Activated CD4-positive, alpha-beta T cell treated with anti-CD3 and anti-CD28 coated beads, Interleukin-2, Interleukin-4, amounts not matched to agents 100 ng/mL and 50 ng/mL, durations not matched to agents 16 hours and 8 hours (primary cell): ENCODE measurements around the gene ZNF248.

Source experiments
- DNase-seq: peaks from one replicate; pipeline ENCODE4 v3.0.0-alpha.2; 2020; ENCODE audit warnings: low spot score

Gene ZNF248

DNA sequence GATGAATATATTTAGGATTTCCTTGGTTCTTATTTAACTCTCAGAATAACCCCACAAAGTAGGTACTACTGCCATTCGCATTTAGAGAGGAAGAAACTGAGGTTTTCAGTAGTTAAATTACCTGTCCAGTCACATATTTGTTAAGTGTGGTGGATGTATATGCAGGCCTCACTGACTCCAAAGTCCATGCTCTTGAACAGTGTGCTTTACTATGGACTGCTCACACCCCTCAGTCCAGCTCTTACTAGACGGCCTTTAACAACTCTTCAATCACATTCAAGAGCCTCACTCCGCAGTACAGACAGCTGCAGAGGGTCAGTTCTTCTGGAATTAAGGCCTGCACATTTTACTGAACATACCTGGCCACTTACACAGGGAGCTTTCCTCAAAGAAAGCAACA is 36.2 kb downstream of the ZNF248 start:
- no peak for DNase-seq

DNA sequence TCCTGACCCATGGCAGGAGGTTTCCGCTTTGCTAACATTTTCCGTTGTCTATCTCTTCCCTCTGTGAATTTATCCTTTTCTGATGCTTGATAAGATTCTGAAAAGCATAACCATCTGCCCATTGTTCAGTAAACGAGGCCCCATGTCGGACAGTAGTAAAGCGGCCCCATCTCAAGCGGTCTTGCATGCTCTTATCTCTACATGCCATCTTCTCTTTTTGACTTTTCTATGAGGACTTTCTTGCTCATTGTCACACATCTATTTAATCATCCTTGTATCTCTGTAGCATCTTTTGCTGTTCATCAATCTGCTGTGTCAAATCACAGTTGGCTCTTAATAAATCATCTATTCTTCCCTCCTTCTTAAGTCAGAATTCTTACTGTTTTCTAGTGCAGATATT is 37.6 kb downstream of the ZNF248 start:
- DNase-seq: no peak

DNA sequence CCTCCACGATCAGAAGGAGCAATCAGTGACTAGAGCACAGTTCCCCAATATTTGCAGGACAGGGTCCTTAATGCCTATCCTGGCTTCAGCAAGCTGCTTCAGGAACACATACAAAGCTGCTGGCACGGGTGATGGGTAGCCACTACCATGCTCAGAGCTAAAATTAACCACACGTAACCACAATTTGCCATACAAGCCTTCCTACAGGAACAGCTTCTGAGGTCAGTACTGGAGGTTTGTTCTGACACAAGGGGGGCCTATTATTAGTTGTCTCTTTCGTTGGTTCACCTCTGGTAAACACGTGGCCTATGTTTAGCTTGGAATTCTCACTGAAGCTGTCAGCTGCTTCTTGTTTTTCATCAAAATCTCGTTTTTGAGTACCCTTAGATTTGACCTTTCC is 41.1 kb downstream of the ZNF248 start:
- DNase-seq: no peak

DNA sequence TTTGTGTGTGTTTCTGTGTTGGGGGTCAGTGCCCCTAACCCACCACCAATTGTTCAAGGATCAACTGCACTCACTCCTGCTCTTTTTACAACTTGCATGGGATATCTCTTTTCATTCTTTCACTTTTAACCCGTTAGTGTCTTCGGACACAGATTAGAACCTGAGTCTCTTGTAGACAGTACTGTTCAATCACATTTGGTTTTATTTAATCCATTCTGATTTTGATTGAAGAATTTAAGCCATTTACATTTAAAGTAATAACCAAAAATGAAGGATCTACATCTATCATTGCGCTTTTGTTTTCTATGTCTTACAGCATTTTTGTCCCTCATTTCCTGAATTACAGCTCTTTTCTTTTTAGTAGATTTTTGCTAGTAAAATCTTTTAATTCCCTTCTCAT is 43.6 kb downstream of the ZNF248 start:
- no peak for DNase-seq

DNA sequence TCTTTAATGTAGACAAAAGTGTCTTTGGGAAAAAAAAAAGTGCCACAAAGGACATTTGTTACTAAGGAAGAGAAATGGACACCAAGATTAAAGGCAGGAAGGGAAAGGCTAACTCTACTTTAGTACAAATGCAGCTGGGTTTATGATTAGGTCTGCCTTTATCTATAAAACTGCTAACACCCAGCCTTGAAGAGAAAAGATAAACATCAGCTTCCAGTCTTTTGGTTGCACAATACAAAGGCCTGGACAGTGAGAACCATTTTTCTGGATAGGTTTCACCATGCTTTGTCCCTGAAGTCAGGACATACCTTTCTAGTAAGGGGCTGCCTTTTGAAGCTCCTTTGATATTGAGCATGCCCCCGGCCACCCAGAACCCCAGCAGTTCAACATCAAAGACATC is 45.1 kb downstream of the ZNF248 start:
- DNase-seq: no peak

DNA sequence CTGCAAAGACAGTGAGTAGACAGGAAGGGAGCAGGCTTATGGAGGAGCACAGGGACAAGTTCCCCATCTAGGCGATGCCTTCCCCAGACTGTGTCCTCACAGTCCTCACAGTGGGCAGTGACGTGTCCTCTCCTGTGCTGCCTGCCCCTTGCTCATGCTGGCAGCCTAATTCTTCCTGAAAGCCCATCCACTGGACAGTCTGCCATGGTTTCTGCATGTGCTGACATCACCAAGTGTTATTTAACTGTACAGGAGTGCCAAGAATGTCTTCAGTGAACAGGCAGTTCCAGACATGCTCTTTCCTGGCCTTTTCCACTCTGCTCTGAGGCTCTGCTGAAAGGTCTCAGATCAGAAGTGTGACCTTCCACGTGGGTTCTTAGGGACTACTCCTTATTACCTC is 54.1 kb downstream of the ZNF248 start:
- DNase-seq: no peak

DNA sequence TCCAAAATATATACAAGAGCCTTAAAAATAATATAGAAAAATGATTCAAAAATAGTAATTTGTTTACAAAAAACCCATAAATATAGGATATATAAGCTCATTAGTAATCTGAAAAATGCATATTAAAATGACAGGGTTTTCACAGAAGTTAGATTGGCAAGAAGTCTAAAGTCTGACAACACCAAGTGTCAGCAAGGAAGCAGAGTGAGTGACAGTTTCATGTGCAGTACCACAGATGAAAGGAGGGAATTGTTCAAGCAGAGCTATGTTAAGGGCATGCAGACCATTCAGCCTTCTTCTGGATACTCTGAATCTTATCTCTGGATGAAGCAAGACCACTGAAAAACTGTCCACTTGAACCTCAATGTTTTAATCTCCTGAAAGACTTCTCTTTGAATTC is 55.9 kb downstream of the ZNF248 start:
- no peak for DNase-seq

DNA sequence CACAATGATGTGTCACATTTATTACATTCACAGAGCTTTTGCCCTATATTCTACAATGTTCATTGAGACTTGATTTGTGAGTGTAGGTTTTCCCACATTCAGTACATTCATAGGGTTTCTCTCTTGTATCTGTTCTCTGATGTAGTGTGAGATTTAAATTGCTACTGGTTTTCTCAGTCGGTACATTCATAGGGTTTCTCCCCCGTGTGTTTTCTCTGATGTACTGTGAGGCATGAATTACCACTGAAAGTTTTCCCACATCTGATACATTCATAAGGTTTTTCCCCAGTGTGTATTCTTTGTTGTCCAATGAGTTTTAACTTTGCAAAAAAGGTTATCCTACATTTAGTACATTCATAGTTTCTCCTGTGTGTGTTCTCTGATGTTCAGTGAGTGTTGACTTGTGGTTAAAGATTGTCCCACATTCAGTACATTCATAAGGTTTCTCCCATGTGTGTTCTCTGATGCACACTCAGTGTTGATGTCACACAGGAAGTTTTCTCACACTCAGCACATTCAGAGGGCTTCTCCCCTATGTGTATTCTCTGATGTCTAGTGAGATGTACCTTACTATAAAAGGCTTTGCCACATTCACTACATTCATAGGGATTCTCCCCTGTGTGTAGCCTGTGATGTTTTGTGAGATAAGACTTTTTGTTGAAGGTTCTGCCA is 63.0 kb downstream of the ZNF248 start:
- no peak for DNase-seq

DNA sequence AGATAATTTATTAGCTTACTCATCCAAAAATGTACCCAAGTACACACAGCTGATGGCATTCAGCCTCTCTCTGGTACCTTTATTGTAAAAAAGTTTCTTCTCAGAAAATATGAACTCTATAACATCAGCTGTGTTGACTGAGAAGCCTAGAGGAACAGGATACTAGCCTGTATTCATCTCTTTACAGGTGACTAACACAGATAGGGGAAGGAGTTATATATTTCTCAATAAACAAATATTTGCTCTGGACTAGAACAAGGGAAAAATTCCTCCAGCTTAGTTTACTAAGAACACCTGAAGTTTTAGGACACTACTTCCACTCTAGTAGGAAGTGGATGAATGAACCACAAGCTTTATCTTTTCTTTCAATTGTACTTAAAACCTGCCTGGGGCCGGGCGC is 67.8 kb downstream of the ZNF248 start:
- DNase-seq: no peak

DNA sequence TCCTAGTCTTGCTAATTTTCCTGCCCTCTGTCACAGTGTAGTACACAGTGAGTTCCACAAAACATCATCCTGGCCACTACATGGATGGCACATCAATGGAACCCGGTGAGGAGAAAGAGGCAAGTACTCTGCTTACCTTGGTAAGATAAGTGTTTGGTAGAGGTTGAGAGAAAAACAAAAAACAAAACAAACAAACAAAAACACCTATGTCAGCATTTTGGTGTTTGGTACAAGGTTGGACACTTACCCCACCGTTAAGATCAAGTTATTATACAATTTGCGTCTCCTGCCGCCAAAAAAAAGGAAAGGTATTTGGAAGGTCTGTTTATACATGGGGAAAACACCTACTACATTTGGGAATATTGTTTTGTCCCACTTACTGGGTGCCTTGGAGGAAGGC is 72.7 kb downstream of the ZNF248 start:
- no peak for DNase-seq

DNA sequence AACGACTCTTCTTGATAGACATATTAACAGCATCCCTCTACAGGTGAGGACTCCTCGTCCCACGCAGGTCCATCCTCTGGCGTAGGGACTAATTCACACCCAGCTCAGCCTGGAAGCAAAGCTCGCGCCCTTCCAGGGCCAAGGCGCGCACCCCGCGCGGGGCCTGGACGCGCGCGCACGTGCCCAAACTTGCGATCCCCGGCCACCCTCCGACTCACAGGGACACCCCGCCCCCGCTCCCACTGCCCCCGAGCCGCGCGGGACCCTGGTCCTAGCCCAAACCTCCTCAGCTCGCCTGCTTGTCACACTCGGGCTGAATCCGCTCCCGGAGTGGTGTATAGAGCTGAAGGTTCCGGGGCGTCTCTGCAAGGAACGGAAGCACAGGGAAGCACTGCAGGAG is 76.9 kb downstream of the ZNF248 start:
- DNase-seq: no peak

DNA sequence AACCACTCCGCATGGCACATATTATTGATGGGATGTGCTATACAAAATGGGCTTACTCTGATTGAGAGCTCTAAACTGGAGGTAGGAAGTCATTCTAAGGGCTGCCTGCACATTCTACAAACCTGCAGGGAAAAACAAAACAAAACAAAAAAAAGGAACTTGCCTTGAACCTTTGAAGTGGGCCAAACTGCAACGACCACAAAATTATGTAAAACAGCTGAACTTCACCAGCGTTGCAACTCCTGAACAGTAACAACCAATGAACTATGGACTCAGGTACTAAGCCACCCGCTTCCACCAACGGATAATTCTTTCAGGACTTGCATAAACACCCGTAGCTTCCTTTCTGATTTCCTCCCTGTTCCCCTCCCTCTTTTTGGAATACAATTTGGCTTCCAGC is 80.4 kb downstream of the ZNF248 start:
- no peak for DNase-seq

DNA sequence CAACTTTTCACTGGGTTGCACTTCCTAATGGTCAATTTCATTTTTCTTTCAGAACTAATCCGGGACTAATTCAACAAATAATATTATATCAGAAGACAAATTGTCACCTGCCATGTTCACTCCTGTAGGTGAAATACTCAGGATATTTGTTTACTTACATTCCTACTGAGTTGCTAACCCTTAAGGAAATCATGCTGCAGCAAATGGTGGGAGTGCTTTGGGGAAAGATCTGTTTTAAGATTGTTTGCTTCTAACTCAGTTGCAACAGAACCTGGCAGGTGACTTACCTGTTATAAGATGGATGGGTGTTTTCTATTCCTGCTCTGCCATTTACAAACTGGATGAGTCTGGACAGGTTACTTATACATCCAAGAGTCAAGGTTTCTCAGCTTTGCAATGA is 81.8 kb downstream of the ZNF248 start:
- DNase-seq: no peak

DNA sequence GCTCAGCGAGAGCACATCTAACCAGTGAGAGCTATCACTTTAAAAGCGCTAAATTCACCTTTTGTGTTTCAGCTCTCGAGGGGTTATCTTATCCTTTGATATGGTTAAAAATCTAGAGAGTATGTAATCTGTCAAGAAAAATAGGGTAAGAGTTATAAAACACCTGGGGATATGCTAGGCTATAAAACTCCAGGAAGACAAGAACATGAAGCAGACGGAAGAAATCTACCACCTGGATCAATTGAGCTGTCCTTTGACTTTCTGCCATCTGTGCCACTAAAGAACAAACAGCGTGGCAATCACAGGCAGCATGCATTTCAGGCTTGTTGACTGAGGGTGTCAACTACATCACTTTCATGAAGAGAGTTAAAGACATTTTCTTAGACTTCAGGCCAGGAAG is 83.1 kb downstream of the ZNF248 start:
- DNase-seq: no peak

DNA sequence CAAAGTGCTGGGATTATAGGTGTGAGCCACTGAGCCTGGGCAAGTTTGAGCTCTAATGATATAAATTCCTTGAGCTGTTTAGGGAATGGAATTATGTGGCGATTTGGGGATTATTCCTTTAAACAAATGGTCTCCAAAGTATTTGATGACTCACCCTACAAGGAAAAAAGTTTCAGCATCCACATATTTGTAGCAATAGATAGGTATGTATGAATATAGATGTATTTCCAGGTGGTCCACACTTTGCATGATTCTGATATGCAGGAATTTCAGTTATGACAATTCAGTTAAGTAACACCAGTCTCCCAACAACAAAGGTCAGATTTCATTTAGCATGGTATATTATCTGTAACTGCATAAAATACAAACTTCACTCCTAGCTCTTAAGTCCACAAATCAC is 92.2 kb downstream of the ZNF248 start:
- DNase-seq: no peak

DNA sequence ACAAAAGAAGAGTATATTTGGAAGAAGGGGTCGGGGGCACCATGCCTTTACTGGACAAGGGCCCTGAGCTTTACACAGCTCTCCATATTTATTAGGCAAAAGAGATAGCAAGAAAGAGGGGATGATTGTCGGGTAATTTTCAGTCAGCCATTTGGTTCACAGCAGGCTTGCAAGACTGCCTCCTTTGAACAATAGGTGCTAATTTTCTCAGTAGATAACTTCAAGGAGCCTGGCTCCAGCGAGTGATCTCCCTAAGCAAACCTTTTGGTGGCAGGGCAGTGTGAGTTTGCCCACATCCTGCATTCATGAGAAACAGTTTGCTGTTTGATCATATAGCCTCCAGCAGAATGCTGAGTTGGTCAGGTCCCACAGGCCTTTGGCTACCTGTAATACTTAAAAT is 94.3 kb downstream of the ZNF248 start:
- no peak for DNase-seq

DNA sequence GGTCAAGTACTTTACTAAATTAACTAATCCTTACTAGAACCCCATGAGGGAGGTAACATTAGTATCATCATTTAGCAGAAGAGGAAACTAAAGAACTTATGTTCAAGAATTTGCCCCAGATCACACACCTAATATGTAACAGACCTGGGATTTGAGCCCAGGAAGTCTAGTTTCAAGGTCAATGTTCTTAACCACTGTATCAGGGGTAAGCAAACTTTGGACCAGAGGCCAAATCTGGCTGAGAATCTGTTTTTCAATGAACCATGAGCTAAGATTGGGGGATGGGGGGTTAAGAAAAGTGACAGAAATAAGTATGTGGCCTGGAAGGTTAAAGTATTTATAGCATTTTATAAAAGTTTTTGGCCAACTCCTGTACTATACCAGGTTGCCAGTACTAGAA is 95.1 kb downstream of the ZNF248 start:
- DNase-seq: no peak

DNA sequence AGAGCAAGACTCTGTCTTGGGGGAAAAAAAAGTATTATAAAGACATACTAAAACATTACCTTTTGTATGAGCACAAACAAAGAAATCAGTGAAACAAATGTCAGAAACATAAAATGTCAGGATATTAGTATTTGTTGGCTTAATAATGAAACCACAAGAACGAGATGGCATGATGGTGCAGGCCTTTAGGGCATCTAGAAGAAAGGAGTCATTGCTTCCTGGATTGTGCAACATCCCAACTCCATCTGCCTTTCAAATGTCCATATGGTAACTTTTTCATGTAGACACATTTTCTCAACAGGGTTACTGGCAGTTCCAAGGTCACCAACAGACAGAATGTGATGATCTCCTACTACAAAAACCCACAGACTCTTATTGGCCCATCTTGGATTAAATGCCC is 96.6 kb downstream of the ZNF248 start:
- DNase-seq: no peak

DNA sequence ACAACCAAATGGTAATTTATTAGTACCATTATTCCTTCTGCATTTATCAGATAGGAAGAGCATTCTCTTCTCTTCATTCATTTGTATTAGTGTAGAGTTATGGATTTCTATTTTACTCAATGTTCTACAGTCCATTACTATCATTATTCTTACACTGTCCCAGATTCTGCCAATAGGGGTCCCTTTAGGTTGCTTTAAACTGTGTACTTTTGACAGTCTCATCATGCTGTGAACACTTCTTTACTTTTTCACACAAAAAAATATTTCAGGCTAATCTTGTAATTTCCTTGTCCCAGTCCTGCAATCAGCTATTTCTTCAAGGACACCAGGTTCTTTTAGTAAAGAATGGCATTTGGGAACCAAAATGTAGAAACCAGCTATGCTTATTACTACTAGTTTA is 99.3 kb downstream of the ZNF248 start:
- no peak for DNase-seq

DNA sequence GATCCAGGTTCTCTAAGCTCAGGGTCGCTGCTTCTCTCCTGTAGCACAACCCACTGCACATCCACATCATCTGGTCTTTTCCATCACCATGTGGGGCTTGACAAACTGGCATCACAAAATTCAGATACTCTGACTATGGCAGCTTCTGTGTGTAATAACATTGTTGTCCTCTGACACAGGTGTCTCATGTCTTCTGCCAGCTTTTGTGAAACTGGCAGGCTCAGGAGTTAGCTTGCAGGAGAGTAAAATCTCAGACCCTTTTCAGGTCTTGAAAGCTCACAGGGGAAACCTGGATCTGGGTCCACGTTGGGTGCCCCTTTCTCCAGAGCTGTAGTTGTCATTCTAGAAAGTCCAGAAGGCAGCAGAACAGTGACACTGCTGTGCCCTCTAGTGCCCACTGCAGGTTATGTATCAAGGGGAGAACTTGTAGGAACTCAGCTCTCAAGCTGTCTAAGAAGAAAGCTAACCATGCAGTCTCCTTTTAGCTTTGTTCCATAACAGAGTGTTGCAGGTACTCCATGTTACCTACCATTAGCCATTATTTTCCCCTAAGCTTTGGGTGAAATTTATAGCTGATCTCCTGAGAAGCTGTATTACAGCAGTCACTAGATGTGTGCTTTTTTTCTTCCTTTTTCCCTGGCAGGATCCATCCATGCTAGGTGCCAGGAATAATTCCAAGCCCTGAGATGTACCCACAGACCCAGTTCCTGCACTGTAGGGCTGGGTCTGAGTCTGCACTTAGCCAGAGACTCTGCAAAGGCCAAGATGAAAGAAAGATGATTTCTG is 102.7 kb downstream of the ZNF248 start:
- no peak for DNase-seq

DNA sequence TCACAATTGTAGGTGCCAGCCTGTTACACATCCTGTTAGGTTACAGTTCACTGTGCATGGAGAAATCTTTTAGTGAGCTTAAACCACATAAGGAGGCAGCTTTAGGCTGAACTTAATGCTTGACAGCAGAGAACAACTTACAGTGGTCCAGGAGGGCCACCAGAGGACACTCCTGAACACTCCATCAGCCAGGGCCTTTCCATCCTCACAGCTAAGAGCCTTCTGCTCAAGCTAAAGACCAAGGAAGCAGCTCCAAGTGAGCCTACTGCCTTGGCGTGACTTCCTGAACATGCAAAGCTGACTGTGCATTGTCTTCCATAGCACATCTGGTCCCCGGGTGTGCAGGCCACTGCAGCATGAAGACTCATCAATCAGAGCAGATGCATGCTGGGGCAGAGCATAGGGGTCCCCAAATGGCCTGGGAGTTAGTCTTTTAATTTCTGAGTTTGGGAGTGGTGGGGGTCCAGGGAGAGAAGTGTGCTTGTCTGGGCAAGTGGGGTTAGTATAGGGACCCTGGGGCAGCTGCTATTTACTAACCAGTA is 105.0 kb downstream of the ZNF248 start:
- no peak for DNase-seq

DNA sequence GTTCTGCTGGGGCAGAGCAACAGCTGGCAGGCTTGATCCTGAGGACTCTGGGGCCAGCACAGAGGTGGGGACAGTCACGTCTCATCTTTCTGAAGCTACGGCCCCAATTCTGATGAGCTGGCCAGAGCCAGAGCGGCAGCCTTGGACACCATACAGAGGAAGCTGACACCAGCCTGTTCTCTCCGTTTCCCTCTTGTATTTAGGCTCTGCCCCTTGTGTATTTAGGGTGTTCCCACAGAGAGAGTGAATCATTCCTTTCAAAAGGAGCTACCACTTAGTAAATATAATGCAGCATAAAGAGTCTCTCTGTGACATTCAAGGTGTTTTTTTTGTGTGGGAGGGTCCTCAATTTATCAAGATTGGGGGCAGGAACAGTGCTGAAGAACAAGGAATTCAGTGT is 109.2 kb downstream of the ZNF248 start:
- DNase-seq: no peak

DNA sequence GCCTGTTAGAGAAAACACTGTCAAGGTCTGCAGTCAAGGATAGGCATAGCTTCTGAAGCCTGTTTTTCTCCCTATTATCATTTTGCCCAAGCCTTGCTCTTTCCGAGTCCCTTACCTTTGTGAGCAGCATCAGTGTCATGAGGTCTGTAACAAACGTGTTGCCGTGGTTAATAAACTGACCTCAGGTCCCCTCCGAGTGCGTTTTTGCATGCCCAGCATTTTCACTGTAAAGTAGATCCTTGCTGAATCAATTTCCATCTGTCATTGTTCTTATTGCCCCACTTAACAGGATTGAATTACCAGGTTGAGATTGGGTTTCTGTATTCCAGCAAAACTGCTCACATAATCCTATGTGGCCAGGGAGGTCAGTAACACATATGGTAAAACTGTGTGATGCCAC is 110.3 kb downstream of the ZNF248 start:
- no peak for DNase-seq

DNA sequence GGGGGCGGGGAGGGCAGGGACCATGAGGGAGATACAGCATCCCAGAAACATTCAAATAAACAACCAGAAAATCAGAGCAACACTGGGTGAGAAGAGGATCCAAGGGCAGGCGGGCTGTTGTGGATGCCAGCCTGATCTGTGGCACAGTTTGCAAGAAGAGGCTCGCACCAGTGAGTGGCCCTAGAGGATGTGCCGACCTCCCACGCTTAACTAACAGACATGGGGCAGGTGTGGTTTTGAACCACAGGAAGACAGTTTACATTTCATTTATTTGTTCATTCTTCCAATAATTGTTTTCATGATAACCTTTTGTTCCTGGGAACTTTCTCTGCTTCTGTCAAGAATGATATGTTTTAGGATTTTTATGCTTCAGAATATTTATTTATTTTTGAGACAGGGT is 115.6 kb downstream of the ZNF248 start:
- DNase-seq: no peak
